CD4-positive, alpha-beta T cell treated with Interleukin-21 for 1 hour (primary cell): ENCODE data around the gene RAB15.

ENCODE experiments used
- DNase-seq: peaks from one replicate; pipeline ENCODE4 v3.0.0-alpha.2; 2020

Gene RAB15

DNA sequence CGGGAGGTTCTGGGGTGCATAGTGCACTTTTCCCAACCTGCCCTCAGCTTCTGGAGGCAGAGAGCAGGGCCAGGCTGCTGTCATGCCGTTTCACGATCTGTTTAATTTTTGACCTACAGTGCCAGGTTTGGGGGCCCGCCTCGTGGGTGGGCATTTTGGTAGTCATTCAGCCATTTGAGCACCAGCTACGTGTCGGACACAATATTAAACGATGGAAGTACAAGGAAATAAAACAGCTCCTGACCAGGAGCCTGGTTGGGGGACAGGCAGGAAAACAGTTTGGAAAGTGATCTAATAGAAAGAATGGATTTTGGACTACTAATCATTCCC is 15.3 kb upstream of the RAB15 start:
- DNase-seq = no peak

DNA sequence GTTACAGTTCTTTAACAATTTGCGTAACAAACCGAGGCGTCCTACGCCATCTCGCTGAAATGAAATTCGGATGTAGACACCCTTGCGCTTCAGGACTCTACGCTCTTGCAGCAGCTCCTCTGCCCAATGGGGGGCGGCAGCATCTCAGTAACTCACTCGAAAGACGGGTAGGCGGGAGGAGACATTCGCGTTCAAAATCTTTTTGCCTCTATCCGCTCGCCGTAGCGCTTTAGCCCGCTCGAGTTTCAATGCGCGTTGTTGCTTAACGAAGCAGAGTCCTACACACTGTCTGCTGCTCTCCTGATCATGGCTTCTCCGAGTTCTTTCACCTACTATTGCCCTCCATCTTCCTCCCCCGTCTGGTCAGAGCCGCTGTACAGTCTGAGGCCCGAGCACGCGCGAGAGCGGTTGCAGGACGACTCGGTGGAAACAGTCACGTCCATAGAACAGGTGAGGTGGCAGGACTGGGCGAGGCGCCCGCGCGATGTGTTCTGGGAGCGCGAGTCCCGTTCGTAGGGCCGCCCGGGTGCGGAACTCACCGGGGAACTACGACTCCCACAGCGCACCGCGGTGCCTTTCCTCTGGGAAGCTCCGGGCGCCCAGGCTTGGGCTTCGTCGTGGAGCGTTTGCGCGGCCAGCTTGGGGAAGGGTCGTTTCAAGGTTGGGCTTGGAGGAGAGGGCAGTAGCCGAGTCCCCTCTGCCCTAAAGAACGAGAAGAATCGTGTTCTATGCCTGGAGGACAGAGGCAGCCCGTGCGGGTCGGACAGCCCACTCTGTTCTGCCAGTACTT is 14.7 kb upstream of the RAB15 start, which contains the start of gene FNTB:
TSS of gene FNTB (plus strand) at position 248 of the 790 bp plus-strand sequence. CDS start at position 307, 59 bp downstream.
- peak; percentile 95 for DNase-seq

DNA sequence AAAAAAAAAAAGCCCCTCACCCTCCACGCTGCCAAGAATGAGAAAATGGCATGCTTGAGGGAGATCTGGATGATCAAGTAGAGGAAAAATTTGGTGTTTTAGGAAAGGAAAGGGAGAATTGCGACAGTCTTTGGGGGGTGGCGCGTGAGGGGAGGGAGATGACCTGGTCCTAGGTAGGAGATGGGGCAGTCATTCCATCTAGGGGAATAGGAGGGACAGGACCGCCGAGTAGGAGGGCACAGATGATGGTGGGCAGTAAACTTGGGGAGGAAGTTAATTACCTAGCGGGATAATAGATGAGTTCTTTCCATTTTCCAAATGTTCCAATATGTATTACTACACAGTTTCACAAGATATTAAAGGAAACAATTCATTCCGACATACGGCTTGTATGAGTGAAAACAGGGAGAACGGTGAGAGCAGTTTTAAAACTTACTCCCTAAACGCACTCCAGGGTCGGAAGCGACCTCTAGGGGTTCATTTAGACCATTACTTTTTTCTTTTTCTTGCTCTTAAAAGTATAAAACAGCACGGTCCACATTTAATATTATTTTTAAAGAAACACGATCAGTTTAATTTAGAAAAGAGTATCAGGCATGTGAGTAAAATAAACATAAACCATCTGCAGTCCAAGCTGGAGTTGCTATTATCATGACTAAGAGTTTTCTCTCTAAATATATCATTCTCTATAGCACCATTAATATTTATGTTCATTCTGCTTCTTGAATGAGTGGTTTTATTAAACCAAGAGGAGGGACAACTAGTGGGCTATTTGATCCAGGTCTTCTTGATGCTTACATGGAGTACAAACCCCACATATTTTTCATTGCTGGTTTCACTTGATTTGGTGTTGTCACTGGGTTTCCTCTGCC is 11.5 kb upstream of the RAB15 start:
- peak; percentile 67 for DNase-seq

DNA sequence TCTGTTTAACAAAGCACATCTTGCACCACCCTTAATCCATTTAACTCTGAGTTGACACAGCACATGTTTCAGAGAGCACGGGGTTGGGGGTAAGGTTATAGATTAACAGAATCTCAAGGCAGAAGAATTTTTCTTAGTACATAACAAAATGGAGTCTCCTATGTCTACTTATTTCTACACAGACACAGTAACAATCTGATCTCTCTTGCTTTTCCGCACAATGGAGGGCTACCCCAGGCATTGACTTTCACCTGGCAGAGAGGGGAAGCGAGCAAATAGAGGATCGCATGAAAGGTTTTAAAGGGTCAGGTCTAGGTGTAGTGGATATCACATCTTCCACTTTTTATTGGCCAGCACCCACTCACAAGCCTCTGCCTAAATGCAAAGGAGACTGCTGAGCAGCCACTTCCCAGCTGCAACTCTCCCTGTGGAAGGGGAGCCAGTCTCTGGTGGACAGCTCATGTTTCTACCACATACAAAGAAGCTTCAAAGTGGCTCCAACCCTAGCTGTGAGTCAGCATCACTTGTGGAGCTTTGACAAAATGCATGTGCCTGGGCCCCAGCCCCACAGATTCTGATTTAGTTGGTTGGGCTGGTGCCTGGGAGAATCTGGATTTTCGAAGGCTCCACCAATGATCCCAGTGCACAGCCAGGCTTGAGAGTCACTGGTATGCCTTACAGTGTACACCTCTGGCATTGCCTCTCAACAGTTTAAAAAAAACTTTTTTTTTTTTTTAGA is 7.4 kb upstream of the RAB15 start:
- no peak for DNase-seq

DNA sequence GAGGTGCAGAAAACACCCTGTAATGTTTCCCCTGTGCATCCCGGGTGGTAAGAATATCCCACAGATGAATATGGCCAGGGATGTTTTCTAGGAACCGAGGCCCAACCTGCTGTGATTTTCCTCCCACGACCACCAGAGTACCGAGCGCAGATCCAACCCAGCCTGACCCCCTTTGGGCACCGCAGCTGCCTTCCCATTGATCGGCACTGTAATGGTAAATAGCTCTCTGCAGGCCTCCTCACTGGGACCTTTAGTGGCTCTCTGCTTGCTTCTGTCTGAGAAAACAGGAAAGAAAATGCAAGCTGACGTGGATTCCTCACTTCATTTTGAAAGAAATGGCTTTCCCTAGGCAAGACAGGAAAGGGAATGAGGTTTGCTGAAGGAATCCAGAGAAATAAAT is 2.4 kb upstream of the RAB15 start:
- no peak for DNase-seq

DNA sequence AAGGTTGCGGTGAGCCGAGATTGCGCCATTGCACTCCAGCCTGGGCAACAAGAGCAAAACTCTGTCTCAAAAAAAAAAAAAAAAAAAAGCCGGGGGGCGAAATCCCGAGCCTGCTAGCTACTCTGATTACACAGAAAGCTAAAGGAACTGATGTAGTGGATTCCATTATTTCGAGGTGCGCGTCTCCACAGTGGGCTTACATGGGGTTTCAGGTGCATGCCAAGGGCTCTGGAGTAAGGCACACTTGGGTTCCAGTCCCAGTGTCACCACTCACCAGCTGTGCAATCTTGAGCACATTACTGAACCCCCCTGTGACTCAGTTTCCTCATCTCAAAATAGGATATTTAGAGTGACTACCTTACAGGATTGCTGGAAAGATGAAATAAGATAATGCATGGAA is 1.7 kb upstream of the RAB15 start:
- DNase-seq = no peak

DNA sequence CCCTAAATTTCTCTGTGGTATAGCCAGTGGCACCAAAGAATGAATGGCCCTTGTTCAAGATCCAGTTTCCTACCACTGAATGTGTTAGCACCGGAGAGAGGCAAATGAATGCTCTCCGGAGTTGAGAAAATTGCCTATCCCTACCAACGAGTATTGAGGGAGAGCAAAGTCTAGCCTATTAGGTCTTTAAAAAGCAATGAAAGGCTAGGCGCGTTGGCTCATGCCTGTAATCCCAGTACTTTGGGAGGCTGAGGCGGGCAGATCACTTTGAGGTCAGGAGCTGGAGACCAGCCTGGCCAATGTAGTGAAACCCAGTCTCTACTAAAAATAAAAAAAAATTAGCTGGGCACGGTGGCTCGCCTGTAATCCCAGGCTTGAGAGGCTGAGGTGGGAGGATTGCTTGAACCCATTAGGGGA is 898 bp upstream of the RAB15 start:
- no peak for DNase-seq

DNA sequence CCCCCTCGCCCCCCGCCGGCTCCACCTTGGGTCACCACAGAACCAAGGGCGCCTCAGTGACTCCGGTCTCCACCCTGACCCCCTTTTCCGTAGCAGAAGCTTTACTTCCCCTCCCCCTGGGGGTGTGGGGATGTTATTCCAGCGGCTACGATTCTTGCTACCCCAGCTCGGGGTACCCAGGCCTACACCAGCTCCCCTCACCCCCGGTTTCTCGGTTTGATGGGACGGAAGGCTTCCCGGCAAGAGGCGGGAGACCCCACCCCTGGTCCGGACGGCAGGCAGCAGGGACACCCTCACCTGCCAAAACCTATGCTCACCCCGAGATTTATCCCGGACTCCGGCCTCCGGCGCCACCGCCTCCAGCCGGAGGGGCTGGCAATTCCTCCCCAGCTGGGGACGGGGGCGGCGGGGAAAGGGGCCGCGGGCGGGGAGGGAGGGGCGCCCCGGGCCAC is 619 bp downstream of the RAB15 start:
- no peak for DNase-seq

DNA sequence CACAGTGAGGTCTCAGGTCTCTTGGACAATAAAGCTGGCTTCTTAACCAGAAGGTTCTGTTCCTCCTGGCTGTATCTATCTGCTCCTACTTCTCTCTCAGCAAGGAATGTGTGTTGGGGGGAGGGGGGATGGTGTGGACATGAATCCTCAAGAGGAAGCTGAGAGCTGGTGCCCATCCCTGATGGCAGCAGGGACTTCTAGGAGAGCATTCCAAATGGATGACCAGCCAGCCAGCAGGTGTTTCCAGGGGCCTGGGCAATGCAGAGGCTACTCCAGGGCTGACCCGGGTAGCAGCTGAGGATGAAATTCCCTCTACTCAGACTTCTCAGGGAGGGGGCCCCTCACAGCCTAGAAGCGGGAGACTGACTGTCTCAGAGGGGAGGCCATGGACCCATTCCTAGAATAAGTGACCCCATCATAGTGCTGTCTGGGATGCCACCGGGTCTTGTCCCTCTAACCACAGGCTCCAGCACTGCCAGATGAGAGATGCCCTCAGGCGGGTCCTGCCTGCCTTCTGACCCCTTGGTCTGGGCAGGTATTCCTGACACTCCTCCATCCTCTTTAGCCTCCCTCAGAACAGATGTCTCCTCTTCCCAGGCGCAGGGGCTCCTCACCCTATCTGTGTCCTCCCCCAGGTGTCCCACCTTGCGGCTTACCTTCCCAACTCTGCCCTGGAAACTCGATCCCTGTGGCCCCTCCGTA is 1.2 kb downstream of the RAB15 start:
- no peak for DNase-seq

DNA sequence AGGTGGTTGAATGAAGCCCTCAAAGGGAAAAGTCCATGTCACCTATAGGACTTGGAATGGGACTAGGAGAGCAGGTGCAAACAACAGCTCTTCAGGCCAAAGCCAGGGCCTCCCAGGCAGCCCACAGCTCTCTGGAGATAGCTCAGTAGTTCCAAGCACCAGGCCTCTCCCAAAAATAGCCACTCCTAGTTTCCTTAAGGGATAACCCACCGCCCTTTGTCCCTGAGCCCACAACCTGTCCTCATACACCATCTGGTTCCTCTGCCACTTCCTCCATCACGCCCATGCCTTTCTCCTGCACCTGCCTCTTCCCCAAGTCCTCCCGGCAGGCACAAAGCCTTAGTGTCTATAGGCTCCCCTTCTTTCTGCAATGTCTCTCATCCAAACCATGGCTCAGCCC is 2.1 kb downstream of the RAB15 start:
- DNase-seq = no peak

DNA sequence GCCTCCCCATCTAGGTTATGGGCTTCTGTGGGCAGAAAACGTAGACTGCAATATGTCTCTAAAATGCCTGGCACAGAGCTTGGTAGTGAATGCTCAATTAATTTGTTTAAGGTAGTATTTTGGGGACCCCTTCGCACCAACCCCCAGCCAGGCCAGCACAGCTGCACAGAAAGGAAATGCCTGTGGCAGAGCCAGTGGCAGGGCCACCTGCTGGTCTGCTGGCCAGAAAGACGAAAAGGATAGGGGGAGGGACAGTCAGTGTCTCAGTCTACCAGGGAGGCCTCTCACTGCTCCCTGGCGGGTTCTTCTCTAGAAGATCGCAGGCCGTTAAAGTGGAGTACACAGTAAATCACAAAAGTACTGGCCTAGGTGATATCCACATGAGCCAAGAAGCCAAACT is 3.5 kb downstream of the RAB15 start:
- DNase-seq = no peak

DNA sequence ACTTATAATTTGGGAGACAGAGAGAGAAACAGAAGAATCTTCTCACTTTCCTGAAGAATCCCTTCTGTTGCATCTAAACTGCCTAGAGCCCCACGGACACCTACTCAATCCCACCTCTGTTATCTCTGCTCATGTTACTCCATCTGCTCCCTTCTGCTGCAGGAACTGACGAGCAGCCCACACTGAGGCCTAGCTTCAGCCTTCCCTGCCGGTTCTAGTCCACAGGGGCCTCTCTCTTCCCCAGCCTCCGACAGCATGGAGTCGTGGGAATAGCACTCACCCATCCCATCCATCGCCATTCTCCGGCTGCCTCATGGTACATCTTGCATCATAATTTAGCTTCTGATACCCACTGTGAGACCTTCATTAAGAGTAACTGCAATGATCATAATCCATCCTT is 4.0 kb downstream of the RAB15 start:
- no peak for DNase-seq

DNA sequence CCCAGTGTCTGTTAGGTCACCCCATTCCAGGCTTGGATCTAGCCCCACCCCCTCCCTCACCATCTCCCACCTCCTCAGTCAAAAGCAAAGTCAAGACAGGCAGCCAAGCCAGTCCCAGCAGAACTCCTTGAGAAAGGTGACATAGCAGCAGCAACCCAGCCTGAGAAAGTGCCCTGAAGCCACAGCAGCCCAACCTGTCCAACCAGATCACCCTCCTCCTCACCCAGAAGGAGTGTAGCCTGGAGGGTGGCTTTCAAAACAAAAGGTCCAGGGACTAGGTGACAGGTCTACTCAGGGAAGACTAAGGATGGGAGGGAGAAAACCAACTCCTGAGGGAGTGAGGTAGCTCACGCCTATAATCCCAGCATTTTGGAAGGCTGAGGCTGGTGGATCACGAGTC is 5.2 kb downstream of the RAB15 start:
- no peak for DNase-seq

DNA sequence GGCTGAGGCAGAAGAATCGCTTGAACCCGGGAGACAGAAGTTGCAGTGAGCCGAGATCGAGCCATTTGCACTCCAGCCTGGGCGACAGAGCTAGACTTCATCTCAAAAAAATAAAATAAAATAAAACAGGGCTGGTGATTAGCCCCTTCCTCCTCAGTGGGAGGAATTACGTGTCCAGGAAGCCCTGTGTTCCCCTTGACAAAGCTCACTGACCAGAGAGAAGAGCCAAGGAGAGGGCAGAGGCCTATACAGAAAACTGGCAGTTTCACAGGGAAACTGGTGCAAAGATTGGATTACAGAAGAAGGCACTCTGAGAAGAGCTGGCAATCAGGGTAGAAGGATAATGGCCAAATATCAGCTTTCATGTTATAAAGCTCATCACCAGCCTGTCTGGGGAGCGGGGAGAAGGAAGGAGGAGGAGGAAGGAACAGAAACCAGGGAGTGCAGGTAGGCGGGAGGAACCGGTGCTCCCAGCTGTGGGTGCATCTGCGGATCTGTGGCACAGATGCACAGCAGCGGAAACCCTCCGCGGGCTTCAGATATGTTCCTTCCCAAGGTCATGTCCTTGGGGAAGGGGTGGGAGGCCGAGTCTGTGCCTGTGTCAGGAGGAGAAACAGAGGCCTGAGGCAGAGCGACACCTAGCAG is 6.7 kb downstream of the RAB15 start:
- no peak for DNase-seq

DNA sequence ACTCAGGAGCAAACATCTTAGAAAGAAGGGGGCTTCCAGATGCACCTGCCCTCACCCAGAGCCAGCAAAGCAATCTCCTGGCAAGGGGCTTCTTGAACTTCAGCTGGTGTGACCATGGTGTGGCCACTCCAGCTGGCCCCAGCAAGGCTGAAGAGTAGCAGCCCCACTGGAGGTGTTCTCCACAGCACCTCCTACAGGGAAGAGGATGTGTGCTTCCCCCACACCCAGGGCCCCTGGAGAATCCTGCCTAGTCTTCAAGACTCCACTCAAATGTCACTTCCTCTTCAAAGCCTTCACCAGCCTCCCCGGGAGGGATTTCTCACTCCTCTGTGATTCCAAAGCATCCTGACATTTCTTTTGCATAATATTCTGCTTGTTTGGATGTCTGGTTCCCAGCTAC is 8.5 kb downstream of the RAB15 start:
- DNase-seq = no peak

DNA sequence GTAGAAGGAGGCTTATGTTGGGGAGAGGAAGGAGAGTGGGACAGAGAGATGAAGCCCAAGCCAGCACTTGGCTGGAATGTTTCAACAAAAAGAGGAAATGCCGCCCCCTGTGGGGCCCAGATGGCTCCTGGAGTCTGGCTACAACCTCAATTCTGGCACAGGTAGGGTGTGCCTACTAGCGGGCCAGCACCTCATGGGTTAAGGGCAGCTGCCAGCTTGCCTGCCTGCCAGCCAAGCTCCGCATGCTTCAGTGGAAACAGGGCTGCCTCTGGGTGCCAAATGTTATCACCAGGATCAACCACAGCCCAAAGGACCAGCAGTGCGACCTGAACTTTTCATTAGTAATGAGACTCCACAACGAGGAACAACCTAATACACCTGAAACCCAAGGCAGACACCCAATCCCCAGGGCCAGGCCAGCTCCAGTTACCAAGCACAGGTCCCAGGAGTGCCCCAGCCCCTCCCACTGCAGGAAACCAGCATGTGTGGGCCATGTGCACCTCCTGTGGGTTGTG is 11.3 kb downstream of the RAB15 start:
- no peak for DNase-seq

DNA sequence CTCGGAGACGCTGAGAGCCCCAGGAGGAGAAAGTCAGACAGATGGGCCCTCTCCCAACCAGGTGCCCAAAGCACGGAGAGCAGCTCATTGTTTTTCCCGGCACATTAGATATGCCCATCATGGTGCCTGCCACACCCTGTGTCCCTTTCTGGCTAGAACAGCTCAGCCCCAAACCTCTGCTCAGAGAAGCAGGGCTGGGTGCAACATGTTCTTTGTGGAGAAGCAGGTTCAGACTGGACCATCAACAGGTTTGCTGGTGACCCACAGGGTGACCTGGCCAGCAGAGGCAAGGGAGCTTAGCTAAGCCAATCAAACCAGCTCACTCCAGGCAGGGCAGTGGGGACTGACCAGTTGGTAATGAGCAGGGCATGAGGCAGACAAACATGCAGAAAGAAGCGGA is 13.4 kb downstream of the RAB15 start:
- DNase-seq = no peak

DNA sequence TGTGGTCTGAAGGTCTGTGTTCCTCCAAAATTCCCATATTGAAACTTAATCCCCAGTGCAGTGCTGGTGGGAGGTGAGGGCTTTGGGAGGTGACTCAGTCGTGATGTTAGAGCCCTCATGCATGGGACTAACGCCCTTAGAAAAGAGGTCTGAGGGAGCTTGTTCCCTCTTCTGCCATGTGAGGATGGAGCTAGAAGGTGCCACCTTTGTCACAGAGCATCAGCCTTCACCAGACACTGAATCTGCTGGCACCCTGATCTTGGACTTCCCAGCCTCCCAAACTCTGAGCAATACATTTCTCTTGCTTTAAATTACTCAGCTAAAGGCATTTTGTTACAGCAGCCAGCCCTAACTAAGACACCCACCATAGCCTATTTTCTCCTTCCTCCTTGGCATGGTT is 13.9 kb downstream of the RAB15 start:
- DNase-seq = no peak

DNA sequence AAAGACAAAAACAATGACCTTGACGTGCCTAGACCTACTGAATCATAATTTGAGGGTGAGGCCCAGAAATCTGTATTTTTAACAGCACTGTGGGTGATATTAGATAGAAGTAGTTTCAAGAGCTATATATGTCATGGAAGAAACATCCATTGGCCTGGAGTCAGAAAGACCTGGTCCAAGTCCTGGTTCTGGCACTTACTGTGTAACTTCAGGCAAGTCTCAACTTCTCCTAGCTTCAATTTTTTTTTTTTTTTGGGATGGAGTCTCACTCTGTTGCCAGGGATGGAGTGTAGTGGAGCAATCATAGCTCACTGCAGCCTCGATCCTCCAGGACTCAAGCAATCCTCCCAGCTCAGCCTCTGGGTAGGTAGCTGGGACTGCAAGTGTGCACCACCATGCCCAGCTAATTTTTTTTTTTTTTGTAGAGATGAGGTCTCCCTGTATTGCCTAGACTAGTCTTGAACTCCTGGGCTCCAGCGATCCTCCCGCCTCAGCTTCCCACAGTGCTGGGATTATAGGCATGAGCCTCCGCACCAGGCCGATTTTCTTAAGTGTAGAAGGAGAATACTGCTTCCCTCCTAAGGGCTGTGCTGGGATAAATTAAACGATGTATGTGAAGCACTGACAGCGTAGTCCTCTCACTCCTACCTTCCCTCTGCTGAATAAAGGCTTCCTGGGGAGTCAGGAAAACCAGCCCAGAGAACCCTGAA is 15.3 kb downstream of the RAB15 start:
- no peak for DNase-seq

DNA sequence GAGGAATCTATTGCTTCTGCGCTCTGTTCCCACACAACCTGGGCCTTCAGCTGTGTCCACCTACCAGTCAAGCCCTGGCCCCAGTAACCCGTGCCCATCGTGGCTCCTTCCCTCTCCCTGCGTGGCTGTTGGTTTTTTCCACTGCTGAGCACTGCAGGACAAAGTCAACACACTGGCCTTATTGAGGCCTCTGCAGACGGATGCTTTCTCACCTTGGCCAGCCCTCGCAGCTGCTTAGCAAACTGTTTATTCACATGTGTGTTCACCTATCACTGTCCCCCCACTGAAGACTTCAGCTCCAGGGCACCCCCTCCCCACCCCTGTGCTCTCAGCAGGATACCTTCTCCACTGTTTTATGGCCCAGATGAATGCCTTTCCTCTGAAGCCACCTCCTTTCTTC is 16.8 kb downstream of the RAB15 start:
- no peak for DNase-seq

DNA sequence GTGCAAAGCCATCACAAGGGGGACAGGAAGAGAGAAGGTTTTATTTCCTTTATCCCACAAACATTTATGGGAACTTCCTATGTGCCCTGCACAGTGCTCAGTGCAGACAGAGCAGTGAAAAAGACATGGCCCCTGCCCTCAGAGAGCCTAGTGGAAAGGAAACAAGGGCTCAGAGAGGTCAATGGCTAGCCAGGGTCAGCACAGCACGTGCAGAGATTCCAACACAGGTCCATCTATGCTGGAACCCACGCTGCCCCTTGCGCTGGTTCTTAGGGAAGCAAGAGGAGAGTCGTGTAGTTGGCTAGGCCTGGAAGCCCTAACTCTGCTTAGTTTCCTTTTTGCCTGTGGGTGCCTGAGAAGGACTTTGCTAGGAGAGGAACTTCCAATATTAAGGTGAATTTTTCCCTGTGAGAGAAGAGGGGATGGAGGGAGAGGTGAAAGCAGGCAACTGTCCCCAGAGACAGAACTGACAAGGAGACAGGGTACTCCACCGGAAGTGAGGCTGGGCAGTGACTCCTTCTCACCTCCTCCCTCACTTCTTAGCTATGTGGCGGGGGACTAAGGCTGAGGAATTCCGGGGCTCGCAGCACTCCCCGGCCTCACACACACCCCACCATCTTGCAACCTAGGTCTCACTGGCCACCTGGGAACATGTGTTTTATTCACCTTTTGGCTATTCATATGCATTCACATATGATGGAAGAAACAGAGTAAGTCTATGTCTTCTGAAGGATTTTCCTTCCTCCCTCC is 17.5 kb downstream of the RAB15 start:
- DNase-seq = no peak
